SHP77 treated with DMSO at 0.1 percent for 48 hours (cell line): ENCODE results near the gene P2RY11.

Source experiments
- DNase-seq: peaks from one replicate; lab custom pipeline; 2025; lab: John Stamatoyannopoulos, UW

P2RY11 gene

GRCh38 chr19:10093295-10094186, 18.0 kb upstream of the P2RY11 start:
- no peak for DNase-seq

- no peak for DNase-seq
Observed at GRCh38 chr19:10095622-10095947, 15.9 kb upstream of the P2RY11 start.

GRCh38 chr19:10095948-10096614, 15.4 kb upstream of the P2RY11 start:
- DNase-seq, result peak; percentile 86

GRCh38 chr19:10096615-10096963, 14.9 kb upstream of the P2RY11 start:
- DNase-seq, result no peak

- DNase-seq, result no peak
Observed at GRCh38 chr19:10100163-10100785, 11.2 kb upstream of the P2RY11 start.

- DNase-seq, result no peak
Observed at GRCh38 chr19:10102787-10103236, 8.7 kb upstream of the P2RY11 start.

GRCh38 chr19:10104130-10104513, 7.4 kb upstream of the P2RY11 start:
- no peak for DNase-seq

GRCh38 chr19:10104665-10105508, 6.6 kb upstream of the P2RY11 start:
- DNase-seq, result no peak

GRCh38 chr19:10105509-10106099, 5.9 kb upstream of the P2RY11 start:
- DNase-seq, result no peak

- DNase-seq, result peak; percentile 89
Observed at GRCh38 chr19:10106100-10106936, 5.2 kb upstream of the P2RY11 start, which contains the start of gene PPAN. Gene PPAN, plus strand, starts transcription at chr19:10106362. Its CDS starts 33 bp downstream, at chr19:10106395.

GRCh38 chr19:10107254-10107653, 4.2 kb upstream of the P2RY11 start:
- no peak for DNase-seq

GRCh38 chr19:10107817-10108367, 3.6 kb upstream of the P2RY11 start:
- DNase-seq, result no peak

GRCh38 chr19:10109528-10109927, 2.0 kb upstream of the P2RY11 start:
- no peak for DNase-seq

- no peak for DNase-seq
Observed at GRCh38 chr19:10110076-10110971, 1.2 kb upstream of the P2RY11 start.

GRCh38 chr19:10110972-10111317, 548 bp upstream of the P2RY11 start:
- DNase-seq, result no peak

GRCh38 chr19:10112037-10112761, 706 bp downstream of the P2RY11 start:
- DNase-seq, result no peak

GRCh38 chr19:10112895-10113591, 1.6 kb downstream of the P2RY11 start:
- DNase-seq, result no peak

GRCh38 chr19:10113592-10113963, 2.1 kb downstream of the P2RY11 start:
- DNase-seq, result no peak
